Keratinocyte (primary cell): ENCODE results near the gene CDK2AP2.

ENCODE experiments used
- EZH2 ChIP-seq: IDR thresholded peaks from one replicate; pipeline ENCODE4 v1.6.1; 2012; ENCODE audit warnings: inconsistent platforms, mild to moderate bottlenecking, low read length, moderate library complexity
- TF ChIP-seq, protein P1 (sequence below), 3 experiments: IDR thresholded peaks in 1 of 3; conservative IDR thresholded peaks in 1 of 3; optimal IDR thresholded peaks in 1 of 3; 2 replicates in 2 of 3; 3 replicates in 1 of 3; pipeline versions ENCODE3 to v1.5.1; 2011; ENCODE audit warnings: low read length in 3 of 3, mild to moderate bottlenecking in 3 of 3, moderate library complexity in 2 of 3, control low read depth in 1 of 3, inconsistent platforms in 1 of 3; ENCODE audit not compliant: insufficient read depth in 2 of 3; ENCODE audit errors: extremely low read depth in 1 of 3

- TF ChIP-seq, protein P1, sequence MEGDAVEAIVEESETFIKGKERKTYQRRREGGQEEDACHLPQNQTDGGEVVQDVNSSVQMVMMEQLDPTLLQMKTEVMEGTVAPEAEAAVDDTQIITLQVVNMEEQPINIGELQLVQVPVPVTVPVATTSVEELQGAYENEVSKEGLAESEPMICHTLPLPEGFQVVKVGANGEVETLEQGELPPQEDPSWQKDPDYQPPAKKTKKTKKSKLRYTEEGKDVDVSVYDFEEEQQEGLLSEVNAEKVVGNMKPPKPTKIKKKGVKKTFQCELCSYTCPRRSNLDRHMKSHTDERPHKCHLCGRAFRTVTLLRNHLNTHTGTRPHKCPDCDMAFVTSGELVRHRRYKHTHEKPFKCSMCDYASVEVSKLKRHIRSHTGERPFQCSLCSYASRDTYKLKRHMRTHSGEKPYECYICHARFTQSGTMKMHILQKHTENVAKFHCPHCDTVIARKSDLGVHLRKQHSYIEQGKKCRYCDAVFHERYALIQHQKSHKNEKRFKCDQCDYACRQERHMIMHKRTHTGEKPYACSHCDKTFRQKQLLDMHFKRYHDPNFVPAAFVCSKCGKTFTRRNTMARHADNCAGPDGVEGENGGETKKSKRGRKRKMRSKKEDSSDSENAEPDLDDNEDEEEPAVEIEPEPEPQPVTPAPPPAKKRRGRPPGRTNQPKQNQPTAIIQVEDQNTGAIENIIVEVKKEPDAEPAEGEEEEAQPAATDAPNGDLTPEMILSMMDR (optimal IDR thresholded peaks at IDR 0.05 in 1 of 3, IDR thresholded peaks at IDR 0.05 in 1 of 3, conservative IDR thresholded peaks at IDR 0.05 in 1 of 3; ENCODE audit: extremely low read depth in 1 of 3, insufficient read depth in 2 of 3, low read length in 3 of 3), result no peak
- TF ChIP-seq EZH2, result no peak
These were observed 21.3 kb downstream of the CDK2AP2 start for GRCh38 chr11:67486481-67487195.
